ENCODE measurements around the gene TIMP2. TPM values are rescaled to one million over a fixed set of nuclear protein-coding genes. Genes with fewer than 3 reads are reported as not detected.
A peak's percentile ranks its signal among the peaks of the same experiment; 100 is the strongest.
"Not testable (repeated sequence)": the region's sequence is repeated elsewhere in the genome, so short reads cannot be mapped to it uniquely, and the experiment has no call there.

Gene TIMP2
- total RNA-seq, 1 donor from 2014 or later, result 57.9 TPM

GRCh38 chr17:78929908-78930775 is 5.0 kb upstream of the TIMP2 start:
- DNase-seq, result no peak

- DNase-seq, result peak; percentile 90
Observed at GRCh38 chr17:78925662-78926555, 722 bp upstream of the TIMP2 start.

GRCh38 chr17:78924481-78925151 is 571 bp downstream of the TIMP2 start:
- DNase-seq, result no peak

- DNase-seq, result no peak
Observed at GRCh38 chr17:78923660-78924453, 1.3 kb downstream of the TIMP2 start.

- DNase-seq, result no peak
Observed at GRCh38 chr17:78922816-78923498, 2.2 kb downstream of the TIMP2 start.

- DNase-seq, result no peak
Observed at GRCh38 chr17:78921437-78921971, 3.7 kb downstream of the TIMP2 start.

GRCh38 chr17:78920528-78920927 is 4.7 kb downstream of the TIMP2 start:
- no peak for DNase-seq

GRCh38 chr17:78919861-78920450 is 5.2 kb downstream of the TIMP2 start:
- no peak for DNase-seq

- no peak for DNase-seq
Observed at GRCh38 chr17:78918979-78919378, 6.2 kb downstream of the TIMP2 start.

- DNase-seq, result no peak
Observed at GRCh38 chr17:78917451-78918275, 7.5 kb downstream of the TIMP2 start.

- DNase-seq, result peak; percentile 72
Observed at GRCh38 chr17:78915872-78916632, 9.1 kb downstream of the TIMP2 start.

GRCh38 chr17:78913115-78913514 is 12.1 kb downstream of the TIMP2 start:
- no peak for DNase-seq

- DNase-seq, result no peak
Observed at GRCh38 chr17:78912082-78912481, 13.1 kb downstream of the TIMP2 start.

- DNase-seq, result not testable (repeated sequence)
Observed at GRCh38 chr17:78911543-78911942, 13.6 kb downstream of the TIMP2 start.

GRCh38 chr17:78910497-78911284 is 14.5 kb downstream of the TIMP2 start:
- no peak for DNase-seq

GRCh38 chr17:78908426-78908825 is 16.8 kb downstream of the TIMP2 start:
- DNase-seq, result no peak

GRCh38 chr17:78905541-78905940 is 19.6 kb downstream of the TIMP2 start:
- DNase-seq, result no peak

GRCh38 chr17:78905116-78905515 is 20.1 kb downstream of the TIMP2 start:
- DNase-seq, result no peak

All from dermis blood vessel endothelial cell (primary cell).